Measurements from ENCODE around the gene IFITM2.
"Not testable (repeated sequence)": the region's sequence is repeated elsewhere in the genome, so short reads cannot be mapped to it uniquely, and the experiment has no call there.

IFITM2 gene

DNA sequence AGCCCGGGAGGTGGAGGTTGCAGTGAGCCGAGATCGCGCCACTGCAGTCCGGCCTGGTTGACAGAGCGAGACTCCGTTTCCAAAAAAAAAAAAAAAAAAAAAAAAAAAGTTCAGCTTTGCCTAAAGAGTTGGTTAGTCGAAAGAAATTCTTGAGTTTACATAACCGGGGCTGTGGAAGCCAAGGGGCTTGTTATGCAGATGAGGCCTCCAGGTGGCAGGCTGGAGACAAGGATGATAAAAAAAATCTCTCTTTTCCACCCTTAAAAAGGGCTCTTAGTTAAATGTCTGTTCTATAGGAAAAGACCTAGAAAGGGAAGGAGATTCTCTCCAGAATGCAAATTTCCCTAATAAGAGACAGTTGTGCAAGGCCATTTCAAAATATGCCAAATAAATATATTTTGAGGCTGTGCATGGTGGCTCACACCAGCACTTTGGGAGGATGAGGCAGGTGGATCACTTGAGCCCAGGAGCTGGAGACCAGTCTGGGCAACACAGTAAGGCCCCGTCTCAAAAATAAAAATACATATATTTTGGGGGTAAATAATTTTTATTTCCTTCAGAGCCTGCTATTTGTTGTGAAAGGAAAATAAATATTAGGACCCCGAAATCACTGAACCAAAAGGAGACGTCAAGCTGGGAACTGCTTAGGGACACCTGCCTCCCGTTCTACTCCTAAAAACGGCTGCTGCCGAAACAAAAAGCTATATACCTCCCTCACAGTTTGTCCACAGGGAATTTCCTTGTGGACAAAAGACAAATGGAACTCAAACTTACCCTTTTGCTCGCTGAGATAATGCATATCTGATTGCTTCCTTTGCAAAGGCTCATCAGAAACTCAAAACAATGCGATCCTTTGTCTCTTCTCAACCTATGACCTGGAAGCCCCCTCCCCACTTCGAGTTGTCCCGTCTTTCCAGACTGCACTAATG is 2.4 kb upstream of the IFITM2 start:
- peak; percentile 69 for FAIRE-seq

DNA sequence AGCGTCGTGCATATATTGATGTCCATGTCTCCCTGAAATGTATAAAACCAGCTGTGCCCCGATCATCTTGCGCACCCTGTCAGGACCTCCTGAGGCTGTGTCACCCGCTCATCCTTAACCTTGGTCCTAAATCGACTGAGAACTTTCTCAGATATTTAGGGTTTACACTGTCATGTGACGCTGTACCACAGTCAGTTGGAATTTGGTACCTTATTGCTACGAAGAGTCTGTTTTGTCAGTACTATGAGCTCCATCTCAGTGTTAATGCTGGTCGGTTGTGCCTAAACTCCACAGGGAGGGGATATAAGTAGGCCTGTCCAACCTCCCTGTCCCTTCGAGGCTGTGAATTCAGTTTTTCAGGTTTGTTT is 1.8 kb upstream of the IFITM2 start:
- DNase-seq (ENCODE audit: extremely low spot score, insufficient read length, low read depth): no peak
- FAIRE-seq: no peak

More for the DNA sequence above, 2.4 kb upstream of the IFITM2 start:
- DNase-seq (ENCODE audit: extremely low spot score, insufficient read length, low read depth): no peak

DNA sequence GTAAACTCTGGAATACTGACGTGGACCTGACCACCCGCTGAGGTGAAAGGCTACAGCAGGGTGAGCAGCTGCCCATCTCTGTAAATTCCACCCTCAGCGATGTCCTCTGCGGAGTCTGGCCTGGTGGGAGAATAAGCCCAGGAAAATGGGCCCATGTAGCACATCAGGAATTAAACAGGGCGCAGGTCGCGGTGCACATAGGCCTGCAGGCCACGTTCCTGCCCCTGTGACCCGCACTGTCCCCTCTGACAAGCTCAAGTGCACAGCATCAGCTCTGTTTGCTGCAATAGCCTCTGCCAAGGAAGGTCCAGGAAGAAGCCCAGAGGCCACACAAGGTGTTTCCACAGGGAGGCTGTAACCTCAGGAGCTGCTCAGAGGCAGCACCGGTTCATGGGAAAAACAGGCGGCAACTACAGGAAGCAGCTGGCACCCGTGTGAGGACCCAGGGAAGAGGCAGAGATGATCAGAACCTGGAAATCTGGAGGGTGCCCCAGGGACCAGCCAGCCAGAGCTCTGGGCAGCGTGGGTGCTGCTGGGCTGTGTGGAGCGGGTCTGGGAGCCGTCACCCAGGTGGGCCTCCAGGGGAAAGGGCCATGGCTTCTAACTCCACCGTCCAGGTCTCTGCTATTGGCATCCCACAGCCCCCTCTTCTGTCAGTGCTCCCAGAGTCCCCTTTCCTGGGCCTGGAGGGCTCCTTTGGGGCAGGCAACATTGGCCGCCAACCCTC is 808 bp upstream of the IFITM2 start:
- no peak for FAIRE-seq
- DNase-seq (ENCODE audit: extremely low spot score, insufficient read length, low read depth): no peak

DNA sequence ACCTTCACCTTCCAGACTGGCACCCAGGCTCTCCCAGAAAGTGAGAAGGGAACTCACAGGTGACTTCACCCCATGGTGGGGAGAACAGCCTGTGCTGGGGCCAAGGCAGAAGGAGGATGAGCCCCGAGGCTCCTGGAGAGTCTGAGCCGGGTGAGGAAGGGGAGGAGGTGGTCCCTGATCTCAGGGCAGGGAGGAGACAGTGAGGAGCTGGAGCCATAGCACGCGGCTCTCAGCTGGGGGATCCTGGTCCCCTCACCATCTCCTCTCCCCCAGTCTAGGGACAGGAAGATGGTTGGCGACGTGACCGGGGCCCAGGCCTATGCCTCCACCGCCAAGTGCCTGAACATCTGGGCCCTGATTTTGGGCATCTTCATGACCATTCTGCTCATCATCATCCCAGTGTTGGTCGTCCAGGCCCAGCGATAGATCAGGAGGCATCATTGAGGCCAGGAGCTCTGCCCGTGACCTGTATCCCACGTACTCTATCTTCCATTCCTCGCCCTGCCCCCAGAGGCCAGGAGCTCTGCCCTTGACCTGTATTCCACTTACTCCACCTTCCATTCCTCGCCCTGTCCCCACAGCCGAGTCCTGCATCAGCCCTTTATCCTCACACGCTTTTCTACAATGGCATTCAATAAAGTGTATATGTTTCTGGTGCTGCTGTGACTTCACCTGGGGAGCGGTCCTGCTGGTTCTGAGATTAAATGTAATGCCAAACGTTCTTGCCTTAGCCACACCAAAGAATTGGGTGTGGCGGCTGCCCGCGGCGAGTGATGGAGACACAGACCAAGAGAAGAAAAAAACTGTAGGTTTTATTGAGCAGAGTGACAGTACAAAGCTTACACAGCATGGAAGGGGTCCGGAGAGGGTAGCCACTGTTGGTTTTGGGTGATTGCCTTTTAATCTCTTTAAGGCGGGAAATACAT is 1.4 kb downstream of the IFITM2 start:
- DNase-seq (ENCODE audit: extremely low spot score, insufficient read length, low read depth); FAIRE-seq: not testable (repeated sequence)

DNA sequence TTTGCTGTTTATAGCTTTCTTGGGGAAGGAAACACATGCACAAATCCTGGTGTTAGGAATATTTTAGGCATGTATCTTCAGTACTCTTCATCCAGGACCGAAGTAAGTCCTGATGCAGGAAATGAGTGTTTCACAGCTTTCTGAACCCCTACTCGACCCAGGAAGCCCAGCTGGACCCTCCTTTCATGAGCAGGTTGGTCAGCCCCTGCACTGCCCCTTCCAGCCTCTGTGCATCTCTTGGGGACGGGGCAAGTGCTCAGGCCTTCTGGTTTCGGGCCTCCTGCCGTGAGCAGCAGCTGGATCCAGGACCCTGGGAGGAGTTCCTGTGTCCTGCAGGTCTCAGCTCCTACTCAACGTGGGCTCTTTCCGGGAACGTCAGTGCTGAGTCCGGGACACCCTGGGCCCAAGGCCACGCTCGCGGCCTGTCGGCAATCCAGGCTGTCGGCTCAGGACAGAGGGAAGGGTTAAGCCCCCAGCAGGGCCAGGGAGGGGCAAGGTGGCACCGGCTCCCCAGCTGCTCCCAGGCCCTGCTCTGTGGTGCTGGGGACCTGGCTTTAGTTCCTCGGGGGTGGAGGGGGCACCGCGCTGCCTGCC is 2.5 kb downstream of the IFITM2 start:
- not testable (repeated sequence) for FAIRE-seq

DNA sequence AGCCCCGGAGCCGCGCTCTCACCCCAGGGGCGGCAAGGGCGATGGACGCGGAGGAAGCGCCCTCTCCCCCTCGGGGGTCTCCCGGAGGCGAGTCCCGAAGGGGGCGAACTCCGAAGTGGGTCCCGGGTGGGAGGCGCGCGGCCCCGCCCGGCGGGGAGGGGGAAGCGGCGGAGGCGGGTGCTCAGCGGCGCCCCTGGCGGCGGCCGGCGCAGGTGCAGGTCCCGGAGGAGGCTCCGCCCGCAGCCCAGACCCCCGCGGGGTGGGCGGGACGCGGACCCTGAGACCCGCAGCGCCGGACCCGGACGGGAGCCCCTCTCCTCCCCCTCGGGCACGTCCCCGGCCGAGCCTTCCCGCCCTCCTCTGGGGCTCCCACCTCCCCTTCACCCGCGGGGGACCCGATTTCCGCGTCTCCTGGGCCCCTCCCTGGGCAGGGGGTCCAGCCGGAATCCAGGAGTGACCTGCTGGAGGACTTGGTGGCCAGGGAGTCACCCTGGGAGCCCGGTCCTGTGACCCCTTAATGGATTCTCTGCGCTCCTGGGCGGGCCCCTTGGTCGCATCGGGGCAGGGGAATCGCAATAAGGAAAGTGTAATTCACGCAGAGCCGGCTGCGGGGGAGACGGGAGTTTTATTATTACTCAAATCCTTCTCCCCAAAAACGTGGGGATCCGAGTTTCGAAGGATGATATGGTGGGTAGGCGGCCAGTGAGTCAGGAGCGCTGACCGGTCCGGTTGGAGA is 3.6 kb downstream of the IFITM2 start:
- not testable (repeated sequence) for DNase-seq (ENCODE audit: extremely low spot score, insufficient read length, low read depth)
- FAIRE-seq: peak; percentile 71

More for the DNA sequence above, 2.5 kb downstream of the IFITM2 start:
- DNase-seq (ENCODE audit: extremely low spot score, insufficient read length, low read depth): not testable (repeated sequence)

DNA sequence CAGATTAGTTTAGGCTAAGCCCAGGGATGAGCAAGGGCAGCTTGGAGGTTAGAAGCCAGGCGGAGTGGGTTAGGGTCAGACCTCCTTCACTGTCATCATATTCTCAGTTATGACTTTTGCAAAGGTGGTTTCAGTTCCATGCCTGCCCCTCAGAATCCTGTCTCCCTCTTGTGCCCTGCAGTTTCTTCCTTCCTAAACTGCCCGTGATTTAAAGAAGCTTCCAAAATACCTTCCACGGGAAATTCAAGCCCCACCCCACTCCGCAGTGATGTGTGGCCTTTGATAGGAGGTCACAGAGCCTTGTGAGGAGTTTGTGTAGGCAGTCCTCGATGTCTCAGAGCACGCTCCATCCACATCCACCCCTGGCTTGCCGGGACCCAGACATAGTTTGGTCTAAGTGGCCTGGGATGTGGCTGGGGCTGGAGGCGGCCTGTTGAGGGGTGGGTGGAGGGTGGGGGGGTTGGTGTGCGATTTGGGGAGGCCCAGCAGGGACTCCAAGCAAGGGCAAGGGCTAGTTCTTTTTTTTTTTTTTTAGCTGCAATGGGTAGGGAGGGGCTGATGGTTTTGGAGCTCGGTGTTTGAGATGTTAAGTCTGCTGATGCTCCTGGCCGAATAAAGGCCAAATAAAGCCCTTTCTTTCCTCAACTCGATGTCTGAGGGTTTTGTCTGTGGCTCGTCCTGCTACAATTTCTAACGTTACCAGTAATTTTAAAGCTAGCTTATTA is 4.6 kb downstream of the IFITM2 start:
- DNase-seq (ENCODE audit: extremely low spot score, insufficient read length, low read depth) (no peak), FAIRE-seq (peak; percentile 56)

DNA sequence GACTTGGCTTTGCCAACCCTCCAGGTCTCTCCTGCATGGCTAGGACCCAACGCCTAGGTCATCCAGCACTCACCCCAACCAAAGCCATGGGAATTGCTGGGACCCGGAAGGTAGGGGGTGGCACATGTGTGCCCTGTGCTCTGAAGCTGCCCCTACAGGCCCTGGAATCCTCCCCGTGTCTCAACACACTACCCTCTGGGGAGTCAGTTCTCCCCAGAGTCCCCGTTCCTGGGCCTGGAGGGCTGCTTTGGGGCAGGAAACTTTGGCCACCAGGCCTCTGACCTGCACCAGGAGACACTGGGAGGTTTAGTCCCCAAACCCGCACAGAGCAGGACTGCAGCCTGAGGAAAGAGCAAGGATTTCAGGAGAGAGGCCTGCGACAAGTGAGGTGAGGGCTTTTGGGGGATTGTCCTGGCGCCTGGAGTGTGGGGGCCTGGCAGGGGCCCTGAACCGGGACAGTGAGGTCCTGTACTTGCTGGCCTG is 5.7 kb downstream of the IFITM2 start:
- no peak for DNase-seq (ENCODE audit: extremely low spot score, insufficient read length, low read depth)
- no peak for FAIRE-seq

DNA sequence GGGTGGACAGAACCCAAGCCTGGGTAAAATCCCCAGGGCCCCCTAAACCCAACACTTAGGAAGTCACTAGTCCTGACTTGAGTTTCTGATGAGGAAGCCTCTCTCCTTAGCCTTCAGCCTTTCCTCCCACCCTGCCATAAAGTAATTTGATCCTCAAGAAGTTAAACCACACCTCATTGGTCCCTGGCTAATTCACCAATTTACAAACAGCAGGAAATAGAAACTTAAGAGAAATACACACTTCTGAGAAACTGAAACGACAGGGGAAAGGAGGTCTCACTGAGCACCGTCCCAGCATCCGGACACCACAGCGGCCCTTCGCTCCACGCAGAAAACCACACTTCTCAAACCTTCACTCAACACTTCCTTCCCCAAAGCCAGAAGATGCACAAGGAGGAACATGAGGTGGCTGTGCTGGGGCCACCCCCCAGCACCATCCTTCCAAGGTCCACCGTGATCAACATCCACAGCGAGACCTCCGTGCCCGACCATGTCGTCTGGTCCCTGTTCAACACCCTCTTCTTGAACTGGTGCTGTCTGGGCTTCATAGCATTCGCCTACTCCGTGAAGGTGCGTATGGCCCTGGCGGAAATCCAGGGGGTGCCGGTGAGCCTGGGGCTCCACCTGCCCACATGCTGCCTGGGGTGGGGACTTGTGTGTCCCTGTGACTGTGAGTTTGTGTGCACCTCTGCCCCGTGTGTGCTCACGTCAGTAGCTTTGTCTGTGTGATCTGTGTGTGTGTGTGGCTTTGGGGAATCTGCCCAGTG is 6.4 kb downstream of the IFITM2 start, which contains the start of gene IFITM1:
Gene IFITM1, plus strand, starts transcription at position 254 of the 767 bp plus-strand sequence. Its CDS starts 131 bp downstream, at position 385.
- FAIRE-seq (peak; percentile 91), DNase-seq (ENCODE audit: extremely low spot score, insufficient read length, low read depth) (peak; percentile 65)

DNA sequence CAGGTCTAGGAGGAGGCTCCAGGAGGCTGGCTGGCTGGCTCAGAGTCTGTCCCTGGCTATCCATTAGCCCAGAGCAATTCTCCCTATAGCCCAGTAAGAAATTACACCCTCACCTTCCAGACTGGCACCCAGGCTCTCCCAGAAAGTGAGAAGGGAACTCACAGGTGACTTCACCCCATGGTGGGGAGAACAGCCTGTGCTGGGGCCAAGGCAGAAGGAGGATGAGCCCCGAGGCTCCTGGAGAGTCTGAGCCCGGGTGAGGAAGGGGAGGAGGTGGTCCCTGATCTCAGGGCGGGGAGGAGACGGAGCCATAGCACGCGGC is 6.9 kb downstream of the IFITM2 start:
- not testable (repeated sequence) for FAIRE-seq; DNase-seq (ENCODE audit: extremely low spot score, insufficient read length, low read depth)

DNA sequence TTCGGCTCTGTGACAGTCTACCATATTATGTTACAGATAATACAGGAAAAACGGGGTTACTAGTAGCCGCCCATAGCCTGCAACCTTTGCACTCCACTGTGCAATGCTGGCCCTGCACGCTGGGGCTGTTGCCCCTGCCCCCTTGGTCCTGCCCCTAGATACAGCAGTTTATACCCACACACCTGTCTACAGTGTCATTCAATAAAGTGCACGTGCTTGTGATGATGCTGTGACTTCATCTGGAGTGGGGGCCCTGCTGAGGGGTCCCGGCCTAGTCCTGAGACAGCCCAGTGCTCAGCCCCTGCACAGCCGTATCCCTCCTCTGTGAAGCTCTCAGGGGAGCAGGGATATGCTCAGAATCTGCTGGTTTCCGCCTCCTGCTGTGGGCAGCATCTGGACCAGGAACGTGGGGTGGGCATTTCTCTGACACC is 7.5 kb downstream of the IFITM2 start:
- DNase-seq (ENCODE audit: extremely low spot score, insufficient read length, low read depth) (no peak), FAIRE-seq (no peak)

DNA sequence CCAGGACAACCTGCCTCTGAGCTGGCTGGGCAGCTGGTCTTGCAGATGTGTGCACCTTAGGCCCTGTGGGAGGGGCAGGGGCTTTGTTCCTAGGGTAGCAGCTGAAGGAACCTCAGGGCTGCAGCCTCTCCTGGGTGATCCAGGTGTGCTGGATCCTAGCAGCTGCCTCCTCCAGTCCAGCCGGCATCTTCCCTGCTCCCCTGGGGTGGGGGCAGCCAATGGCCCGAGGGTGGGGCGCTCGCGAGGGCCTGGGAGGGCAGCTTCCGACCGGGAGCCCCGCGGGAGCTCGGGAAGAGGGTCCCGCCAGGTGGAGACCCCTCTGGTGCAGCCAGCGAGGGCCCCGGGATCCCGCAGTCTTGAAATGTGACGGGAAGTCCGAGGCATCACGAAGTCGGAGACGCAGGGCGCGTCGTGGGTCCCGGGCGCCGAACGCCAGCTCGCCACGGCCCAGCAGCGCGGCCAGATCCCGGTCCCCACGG is 7.9 kb downstream of the IFITM2 start:
- FAIRE-seq (no peak), DNase-seq (ENCODE audit: extremely low spot score, insufficient read length, low read depth) (no peak)

DNA sequence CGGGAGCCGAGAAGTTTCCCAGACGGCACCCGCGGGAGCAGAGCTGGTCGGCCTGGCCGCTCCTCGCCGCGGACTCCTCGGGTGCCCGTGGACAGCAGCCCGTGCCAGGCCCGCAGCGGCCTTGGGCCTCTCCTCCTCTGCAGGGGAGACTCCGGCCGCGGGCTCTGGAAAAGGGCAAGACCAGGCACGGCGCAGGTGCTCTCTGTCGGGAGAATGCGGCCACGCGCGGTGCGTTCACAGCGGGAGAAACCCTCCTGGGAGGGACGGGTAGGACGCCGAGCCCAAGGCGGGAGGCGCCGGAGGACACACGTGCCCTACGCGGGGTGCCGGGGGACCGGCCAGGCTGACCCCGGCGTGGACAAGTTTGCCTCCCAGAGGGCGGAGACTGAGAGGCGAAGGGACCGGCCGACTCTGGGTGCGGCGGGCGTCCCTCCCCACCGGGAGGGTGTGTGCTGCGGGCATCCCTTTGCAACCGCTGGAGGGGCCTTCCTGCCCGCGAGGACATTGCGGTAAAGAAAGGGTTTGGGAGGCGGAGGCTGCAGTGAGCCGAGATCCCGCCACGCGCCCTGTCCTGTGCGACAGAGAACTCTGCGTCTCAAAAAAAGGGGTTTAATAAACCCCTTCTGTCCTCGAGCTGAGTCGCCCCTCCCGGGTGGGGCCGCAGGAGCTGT is 8.6 kb downstream of the IFITM2 start:
- FAIRE-seq (no peak), DNase-seq (ENCODE audit: extremely low spot score, insufficient read length, low read depth) (no peak)

DNA sequence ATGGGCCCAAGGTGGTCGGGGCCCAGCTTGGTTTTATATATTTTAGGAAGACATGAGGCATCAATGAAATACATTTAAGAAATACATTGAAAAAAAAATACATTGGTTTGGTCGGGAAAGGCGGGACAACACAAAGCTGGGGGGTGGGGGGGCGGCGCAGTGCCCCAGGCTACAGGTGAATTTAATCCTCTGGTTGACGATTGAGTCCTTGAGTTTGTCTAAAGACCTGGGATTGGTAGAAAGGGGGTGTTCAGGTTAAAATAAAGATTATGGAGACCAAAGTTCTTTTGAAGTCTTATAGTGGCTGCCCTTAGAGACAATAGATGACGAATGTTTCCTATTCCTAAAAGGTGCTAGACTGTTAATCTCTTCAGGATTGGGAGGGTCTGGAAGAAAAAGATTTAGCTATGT is 9.3 kb downstream of the IFITM2 start:
- no peak for DNase-seq (ENCODE audit: extremely low spot score, insufficient read length, low read depth)
- FAIRE-seq: no peak

DNA sequence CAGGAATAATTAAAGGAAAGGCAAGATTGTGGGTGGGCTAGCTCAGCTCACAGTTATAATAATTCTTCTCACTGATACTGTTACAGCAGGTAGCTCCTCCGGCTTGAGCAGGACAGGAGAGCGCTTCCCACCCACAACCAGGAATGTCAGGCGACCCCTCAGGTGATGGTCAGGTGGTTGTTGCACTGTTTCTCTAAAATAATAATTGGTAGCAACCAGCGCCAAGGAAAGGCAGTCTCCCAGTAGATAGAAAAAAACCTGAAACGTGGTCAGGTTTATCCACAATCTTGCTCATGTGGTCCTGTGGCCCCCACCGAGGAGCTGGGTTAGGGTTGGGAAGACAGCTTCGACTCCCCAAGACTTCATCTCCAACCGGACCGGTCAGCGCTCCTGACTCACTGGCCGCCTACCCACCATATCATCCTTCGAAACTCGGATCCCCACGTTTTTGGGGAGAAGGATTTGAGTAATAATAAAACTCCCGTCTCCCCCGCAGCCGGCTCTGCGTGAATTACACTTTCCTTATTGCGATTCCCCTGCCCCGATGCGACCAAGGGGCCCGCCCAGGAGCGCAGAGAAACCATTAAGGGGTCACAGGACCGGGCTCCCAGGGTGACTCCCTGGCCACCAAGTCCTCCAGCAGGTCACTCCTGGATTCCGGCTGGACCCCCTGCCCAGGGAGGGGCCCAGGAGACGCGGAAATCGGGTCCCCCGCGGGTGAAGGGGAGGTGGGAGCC is 10.2 kb downstream of the IFITM2 start:
- FAIRE-seq: peak; percentile 71
- DNase-seq (ENCODE audit: extremely low spot score, insufficient read length, low read depth): not testable (repeated sequence)

Data from GM18507 (cell line).